Fibroblast of villous mesenchyme (primary cell): ENCODE results near the gene PRKAA2. TPM values are rescaled to one million over a fixed set of nuclear protein-coding genes. Genes with fewer than 3 reads are reported as not detected.

Experiments used
- DNase-seq: peaks from one replicate; pipeline ENCODE4 v3.0.0-alpha.2; 2010; ENCODE audit warnings: low read depth
- H3K4me3 ChIP-seq: 2 replicates; pipeline ENCODE4 v1.5.1; 2011; ENCODE audit warnings: low read depth, mild to moderate bottlenecking, low read length
- total RNA-seq: library from RNA; depleted of rRNA; stranded (reverse); fragments of >200 nt; gene quantifications from 2 replicates; pipeline ENCODE4 v1.2.3, GENCODE V29; 2012
- TF ChIP-seq, protein P1 (sequence below): IDR thresholded peaks from 2 replicates; pipeline ENCODE4 v1.5.1; 2012; ENCODE audit warnings: low read depth, mild to moderate bottlenecking, low read length; ENCODE audit not compliant: insufficient read depth

PRKAA2 gene
- total RNA-seq, 1 donor, result 1.3 TPM

DNA sequence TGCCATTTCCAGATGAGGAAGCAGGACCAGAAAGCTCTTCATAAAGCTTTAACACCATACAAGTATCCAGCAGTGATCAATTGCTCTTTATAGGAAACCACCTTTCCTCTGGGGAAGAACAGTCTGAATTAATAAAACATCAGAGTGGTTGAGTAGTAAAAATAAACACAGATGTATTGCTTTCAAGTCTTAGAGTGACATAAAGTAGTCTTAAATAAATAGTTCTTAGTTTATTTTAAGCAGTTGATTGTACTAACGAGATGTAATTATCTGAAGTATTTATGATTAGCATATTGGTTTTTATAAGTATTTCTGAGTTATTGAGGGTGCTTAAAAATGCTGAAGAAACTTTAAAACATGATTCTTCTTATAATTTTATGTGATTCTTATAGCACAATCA is 67.0 kb downstream of the PRKAA2 start:
- TF ChIP-seq, protein P1, sequence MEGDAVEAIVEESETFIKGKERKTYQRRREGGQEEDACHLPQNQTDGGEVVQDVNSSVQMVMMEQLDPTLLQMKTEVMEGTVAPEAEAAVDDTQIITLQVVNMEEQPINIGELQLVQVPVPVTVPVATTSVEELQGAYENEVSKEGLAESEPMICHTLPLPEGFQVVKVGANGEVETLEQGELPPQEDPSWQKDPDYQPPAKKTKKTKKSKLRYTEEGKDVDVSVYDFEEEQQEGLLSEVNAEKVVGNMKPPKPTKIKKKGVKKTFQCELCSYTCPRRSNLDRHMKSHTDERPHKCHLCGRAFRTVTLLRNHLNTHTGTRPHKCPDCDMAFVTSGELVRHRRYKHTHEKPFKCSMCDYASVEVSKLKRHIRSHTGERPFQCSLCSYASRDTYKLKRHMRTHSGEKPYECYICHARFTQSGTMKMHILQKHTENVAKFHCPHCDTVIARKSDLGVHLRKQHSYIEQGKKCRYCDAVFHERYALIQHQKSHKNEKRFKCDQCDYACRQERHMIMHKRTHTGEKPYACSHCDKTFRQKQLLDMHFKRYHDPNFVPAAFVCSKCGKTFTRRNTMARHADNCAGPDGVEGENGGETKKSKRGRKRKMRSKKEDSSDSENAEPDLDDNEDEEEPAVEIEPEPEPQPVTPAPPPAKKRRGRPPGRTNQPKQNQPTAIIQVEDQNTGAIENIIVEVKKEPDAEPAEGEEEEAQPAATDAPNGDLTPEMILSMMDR, result no peak
- no peak for DNase-seq
- no peak overlapping the region for H3K4me3 ChIP-seq

DNA sequence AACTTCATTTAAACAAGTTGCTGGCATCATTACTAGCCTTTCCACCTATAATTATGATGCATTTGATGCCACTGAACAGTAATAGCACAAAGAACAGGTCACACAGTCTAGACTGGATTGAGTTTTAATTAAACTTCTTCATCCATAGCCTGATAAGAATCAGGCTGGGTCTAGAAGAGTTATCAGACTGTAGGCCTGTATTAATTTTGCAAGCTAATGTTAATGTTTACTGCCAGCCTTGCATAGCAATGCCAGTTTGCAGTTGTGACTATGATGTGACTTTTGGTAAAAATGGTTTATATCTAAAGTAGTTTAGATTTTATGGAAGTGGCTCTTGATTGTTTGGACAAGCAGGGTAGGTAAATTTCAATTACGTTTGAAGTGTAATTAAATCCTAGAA is 68.0 kb downstream of the PRKAA2 start:
- H3K4me3 ChIP-seq, result no peak overlapping the region
- TF ChIP-seq, protein P1, result no peak
- no peak for DNase-seq

DNA sequence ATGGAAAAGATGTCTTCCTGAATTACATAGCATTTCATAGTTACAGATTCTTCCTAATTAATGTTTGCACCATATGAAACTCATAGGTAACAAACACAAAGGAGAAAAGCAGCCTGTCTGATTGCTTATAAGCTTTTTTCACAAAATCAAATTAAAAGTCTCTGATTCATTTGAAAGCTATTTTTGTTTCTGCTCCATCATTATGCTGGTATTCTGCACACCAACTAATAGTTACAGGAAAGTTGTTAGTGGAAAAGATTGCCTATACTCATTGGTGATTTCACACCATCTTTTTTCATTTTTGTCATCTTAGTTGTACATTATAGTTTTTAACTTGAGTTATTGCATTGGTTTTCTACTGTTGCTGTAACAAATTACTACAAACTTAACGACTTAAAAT is 70.0 kb downstream of the PRKAA2 start:
- TF ChIP-seq, protein P1, result no peak
- no peak for DNase-seq
- no peak overlapping the region for H3K4me3 ChIP-seq

DNA sequence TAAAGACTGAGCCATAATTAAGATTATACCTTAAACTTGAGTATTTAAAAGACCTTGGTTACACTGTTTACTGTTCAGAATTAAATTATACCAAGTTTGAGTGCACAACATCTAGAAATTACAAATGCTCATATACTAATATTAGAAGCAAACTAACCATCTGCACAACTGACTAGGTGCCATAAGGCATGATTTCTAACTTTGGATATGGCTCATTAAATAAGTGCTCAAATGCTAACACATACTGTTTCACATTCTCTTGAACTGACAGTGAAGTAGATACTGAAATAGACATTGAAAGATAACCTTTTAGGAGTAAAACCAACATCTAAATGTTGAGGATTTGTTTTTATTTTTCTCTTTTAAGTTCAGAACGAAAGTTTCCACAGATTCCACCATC is 74.1 kb downstream of the PRKAA2 start:
- no peak overlapping the region for H3K4me3 ChIP-seq
- TF ChIP-seq, protein P1, result no peak
- DNase-seq, result no peak

DNA sequence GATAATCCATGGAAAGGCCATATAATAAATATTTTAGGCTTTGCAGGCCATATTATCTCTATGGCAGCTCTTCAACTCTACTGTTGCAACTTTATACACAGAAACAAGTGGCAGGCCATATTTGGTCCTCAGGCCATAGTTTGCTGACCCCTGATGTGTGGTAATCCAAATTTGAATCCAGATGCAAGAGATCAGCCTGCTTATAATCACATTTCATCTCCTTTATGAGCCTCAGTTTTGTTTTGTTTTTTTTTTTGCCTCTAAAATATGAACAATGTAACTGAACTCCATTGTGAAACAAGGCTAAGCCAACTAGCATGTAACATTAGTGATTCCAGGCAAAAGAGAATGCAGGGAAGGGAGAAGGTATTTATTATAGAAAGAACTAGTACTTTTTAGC is 81.6 kb downstream of the PRKAA2 start:
- DNase-seq, result no peak
- H3K4me3 ChIP-seq, result no peak overlapping the region
- TF ChIP-seq, protein P1, result no peak

DNA sequence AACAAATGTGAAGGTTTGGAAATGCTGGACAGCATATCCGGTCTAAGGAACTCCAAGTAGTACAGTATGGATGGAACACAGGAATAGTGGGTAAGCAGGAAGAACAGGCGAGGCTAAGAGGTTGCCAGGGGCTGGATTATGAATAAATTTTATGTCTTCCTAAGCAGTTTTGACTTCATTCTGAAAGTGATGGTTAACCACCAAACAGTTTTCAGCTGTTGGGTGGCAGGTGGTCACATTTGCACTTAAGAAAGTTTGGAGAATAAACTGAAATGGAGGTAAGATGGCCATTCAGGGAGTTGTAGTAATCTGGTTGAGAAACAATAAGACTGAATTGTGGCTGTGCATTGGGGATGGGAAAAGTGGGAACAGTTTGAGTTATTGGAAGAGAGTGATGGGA is 83.8 kb downstream of the PRKAA2 start:
- DNase-seq, result no peak
- H3K4me3 ChIP-seq, result no peak overlapping the region
- TF ChIP-seq, protein P1, result no peak

DNA sequence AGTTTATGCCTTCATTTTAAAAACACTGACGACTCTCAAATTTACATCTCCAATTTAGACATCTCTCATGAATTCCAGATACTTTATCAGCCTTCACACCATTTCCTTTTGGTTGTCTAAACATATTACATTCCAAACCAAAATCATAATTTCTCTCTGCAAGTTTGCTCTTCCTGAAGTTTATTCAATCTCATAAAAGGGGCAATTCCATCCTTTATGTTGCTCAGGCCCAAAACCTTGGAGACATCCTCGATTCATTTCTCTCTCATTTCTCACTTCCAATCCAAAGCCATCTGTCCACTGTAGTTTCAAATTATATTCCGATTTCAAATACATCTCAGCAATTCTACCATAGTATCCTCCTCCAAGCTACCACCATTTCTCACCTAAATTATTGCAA is 100.1 kb downstream of the PRKAA2 start:
- no peak for DNase-seq
- TF ChIP-seq, protein P1, result no peak
- no peak overlapping the region for H3K4me3 ChIP-seq
